ENCODE data around the gene PAX2.

The PAX2 gene

DNA sequence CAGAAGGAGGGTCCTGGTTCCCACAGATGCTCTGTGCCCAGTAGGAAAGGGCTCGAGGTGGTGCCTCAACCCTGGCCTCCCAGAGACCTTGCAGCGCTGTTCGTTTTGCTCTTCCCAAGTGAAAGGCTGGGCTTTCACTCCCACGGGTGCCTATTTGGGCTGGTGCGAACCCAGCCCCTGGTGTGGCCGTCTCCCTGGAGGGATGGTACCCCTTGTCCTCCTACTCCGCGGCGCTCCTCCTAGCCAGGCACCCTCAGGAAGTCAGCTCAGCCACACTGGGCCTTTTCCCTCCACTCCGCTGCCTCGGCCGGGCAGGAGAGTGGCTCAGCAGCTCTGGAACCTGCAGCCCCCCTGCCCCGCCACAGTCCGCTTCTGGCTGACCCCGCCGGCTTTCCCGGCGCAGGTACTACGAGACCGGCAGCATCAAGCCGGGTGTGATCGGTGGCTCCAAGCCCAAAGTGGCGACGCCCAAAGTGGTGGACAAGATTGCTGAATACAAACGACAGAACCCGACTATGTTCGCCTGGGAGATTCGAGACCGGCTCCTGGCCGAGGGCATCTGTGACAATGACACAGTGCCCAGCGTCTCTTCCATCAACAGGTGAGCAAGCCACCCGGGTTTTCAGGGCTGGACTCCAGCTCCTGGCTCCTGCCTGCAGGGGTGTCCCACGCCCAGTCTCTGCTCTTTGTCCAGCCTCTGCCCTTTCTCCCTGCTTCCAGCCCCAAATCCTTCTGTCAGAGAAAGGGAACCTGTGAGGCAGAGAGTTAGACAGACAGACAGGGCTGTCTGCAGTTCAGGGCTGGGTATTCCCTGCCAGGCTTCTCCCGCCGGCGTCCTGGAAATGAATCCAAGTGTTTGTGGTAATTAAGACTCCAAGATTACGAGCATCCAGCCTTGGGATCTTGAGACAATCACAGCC, 5.2 kb downstream of the PAX2 start:
- H3K27me3 Mint-ChIP-seq (ENCODE audit: low read depth) = peaks cover 91% of the 10 kb centered on the region
- no peaks in the 10 kb centered on the region for H3K9me3 Mint-ChIP-seq
- peaks cover 9% of the 10 kb centered on the region for H3K4me1 Mint-ChIP-seq (ENCODE audit: low read depth)
- no peak overlapping the region for H3K4me3 Mint-ChIP-seq
- H3K27ac Mint-ChIP-seq = no peak overlapping the region
- H3K36me3 Mint-ChIP-seq (ENCODE audit: low read depth) = peaks cover 8% of the 10 kb centered on the region

GRCh38 chr10:100751211-100751933, 6.0 kb downstream of the PAX2 start:
- Mint-ChIP-seq H3K4me1 (ENCODE audit: low read depth) (peaks cover 7% of the 10 kb centered on the region), H3K27ac (no peak overlapping the region), H3K27me3 (ENCODE audit: low read depth) (peaks cover 94% of the 10 kb centered on the region), H3K4me3 (no peak overlapping the region), H3K36me3 (ENCODE audit: low read depth) (peaks cover 6% of the 10 kb centered on the region), H3K9me3 (no peaks in the 10 kb centered on the region)

DNA sequence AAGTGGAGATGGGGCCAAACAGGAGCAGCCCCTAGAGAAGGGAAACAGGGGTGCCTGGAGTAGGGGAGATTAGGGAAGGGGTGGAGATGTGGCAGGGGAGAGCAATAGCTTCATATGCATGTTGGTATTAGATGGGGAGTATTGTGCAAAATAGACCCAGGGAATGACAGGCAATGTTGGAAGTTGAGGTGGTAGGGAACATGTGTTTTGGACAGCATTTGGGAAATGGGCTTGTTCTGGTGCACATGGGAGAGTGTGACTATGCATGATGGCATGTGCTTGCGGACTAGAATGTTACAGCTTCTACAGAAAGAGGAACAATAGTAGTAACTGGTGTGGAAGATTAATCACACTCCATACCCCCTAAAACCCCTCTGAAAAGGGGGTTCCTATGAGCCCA, 10.4 kb downstream of the PAX2 start:
- no peaks in the 10 kb centered on the region for H3K9me3 Mint-ChIP-seq
- H3K27ac Mint-ChIP-seq = no peak overlapping the region
- no peak overlapping the region for H3K4me3 Mint-ChIP-seq
- H3K27me3 Mint-ChIP-seq (ENCODE audit: low read depth) = peaks cover 94% of the 10 kb centered on the region
- H3K4me1 Mint-ChIP-seq (ENCODE audit: low read depth) = no peaks in the 10 kb centered on the region
- no peaks in the 10 kb centered on the region for H3K36me3 Mint-ChIP-seq (ENCODE audit: low read depth)

DNA sequence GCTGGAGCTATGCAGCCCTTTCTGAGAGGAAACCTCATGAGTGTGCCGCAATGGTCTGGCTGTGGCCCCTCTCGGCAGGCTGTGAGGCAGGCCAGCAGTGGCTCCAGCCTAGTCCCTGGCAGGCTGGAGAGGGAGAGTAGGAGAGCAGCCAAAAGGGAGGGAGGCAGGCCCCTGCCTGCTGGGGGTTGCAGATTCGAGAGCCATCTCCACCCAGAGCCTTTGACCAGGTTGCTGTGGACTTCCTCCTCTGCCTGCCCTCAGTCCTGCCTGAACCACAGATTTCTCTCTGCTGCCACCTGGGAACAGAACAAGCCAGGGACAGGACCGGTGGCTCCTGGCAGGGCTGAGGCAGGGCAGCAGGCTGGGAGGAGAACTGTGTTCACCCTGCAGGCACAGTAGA, 13.9 kb downstream of the PAX2 start:
- Mint-ChIP-seq H3K4me3 (no peak overlapping the region), H3K27ac (no peak overlapping the region), H3K27me3 (ENCODE audit: low read depth) (peaks cover 79% of the 10 kb centered on the region), H3K4me1 (ENCODE audit: low read depth) (no peaks in the 10 kb centered on the region), H3K9me3 (no peaks in the 10 kb centered on the region), H3K36me3 (ENCODE audit: low read depth) (no peaks in the 10 kb centered on the region)

DNA sequence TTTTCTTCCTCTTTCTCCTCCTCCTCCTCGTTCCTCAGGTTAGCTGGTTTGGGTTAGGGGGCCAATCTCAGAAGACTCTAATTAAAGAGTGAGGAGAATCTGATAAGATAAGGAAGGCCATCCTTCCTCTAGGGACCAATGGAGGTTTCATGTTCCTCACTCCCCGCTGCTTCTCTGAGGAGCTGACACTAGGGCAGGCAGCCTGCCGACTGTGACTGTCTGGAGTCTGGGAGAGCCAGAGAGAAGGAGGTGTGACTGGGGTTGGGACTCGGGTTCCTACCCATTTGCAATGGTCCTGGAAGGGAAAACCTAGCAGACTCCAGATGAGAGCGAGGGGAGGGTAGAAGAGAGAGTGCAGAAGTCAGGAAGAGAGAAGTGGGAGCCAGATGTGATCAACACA, 15.3 kb downstream of the PAX2 start:
- H3K4me1 Mint-ChIP-seq (ENCODE audit: low read depth) = no peaks in the 10 kb centered on the region
- no peaks in the 10 kb centered on the region for H3K36me3 Mint-ChIP-seq (ENCODE audit: low read depth)
- no peaks in the 10 kb centered on the region for H3K9me3 Mint-ChIP-seq
- H3K27me3 Mint-ChIP-seq (ENCODE audit: low read depth) = peaks cover 76% of the 10 kb centered on the region
- H3K4me3 Mint-ChIP-seq = no peak overlapping the region
- no peak overlapping the region for H3K27ac Mint-ChIP-seq

DNA sequence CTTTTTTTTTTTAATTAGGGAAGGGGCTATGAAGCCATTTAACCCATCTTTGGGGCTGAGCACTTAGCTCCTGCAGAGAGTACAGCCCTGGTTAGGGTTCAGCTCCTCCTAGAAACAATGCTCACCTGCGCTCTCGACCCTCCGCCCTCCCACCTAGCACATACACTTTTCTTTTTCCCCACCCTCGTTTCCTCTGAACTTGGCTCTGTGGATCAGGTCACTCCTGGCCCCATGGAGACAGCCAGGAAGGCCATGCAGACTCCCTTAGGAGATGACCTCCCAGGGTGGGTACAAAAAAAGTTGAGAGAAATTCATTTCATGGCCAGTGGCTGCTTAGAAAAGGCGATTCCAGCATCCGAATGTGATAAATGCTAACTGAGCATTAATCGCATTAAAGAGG, 15.8 kb downstream of the PAX2 start:
- no peaks in the 10 kb centered on the region for H3K36me3 Mint-ChIP-seq (ENCODE audit: low read depth)
- no peaks in the 10 kb centered on the region for H3K9me3 Mint-ChIP-seq
- no peak overlapping the region for H3K4me3 Mint-ChIP-seq
- peaks cover 76% of the 10 kb centered on the region for H3K27me3 Mint-ChIP-seq (ENCODE audit: low read depth)
- no peaks in the 10 kb centered on the region for H3K4me1 Mint-ChIP-seq (ENCODE audit: low read depth)
- no peak overlapping the region for H3K27ac Mint-ChIP-seq

DNA sequence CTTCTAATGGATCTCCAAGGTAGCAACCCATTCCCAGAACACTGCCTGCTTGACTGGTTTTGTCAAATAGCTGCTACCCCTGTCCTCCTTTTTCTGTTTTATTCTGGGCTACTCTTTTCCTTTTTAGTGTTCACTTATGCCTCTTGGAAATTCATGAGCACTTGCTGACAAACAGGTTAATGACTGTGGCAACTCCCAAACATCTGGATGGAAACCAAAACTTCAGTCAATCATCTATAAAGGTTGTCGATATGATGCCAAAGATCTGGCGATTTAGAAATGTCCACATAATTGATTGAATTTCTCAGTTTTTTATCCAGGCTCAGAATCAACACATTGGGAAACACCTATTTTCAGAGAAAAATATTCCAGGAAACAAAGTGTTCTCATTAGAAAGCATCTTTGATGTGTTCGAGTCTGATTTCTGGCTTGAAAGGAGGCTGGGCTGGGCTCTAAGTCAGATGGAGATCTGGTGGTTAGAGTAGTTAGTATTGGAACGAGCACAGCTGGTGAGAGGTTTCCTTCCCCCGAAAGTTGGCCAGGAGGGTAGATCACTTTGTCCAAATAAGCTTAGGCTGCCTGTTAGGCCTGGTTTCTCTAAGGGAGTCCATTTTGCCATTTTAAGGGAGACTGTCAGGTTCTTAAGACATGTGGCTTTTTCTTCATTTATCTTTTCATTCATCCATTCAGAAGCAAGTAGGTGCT, 17.8 kb downstream of the PAX2 start:
- Mint-ChIP-seq H3K27me3 (ENCODE audit: low read depth) (peaks cover 80% of the 10 kb centered on the region), H3K36me3 (ENCODE audit: low read depth) (no peaks in the 10 kb centered on the region), H3K27ac (no peak overlapping the region), H3K4me3 (no peak overlapping the region), H3K9me3 (no peaks in the 10 kb centered on the region), H3K4me1 (ENCODE audit: low read depth) (no peaks in the 10 kb centered on the region)

DNA sequence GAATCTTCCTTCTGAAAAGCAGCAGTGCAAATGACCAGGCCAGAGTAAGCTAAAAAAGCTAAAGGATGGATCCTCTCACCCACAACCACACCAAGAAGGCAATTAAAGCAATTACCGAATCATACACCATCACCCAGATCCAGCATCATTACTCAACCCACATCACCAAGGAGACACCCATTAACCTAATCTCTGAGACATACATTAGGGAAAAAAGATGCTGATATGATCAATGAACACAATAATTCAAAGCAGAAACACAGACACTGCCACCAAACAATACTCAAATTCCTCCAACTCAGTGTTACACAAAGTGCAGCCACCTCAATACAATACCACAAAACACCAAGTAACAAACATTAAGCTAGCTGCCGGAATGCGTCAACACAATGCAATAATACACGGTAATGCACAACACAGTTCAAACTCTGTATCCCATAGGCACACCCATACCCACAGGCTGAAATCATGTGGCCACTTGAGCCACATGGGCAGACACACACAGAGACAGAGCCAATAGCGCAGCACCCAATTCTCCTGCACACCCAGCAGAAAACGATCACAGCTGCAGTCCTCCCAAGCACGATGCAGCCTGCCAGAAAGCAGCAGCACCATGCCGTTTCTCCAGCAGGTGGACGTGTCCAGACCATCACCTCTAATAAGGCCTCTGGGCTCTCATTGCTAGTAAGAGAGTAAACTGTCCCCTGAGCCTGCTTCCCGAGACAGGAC, 21.5 kb downstream of the PAX2 start:
- H3K27ac Mint-ChIP-seq = no peak overlapping the region
- no peaks in the 10 kb centered on the region for H3K36me3 Mint-ChIP-seq (ENCODE audit: low read depth)
- H3K4me3 Mint-ChIP-seq = no peak overlapping the region
- no peaks in the 10 kb centered on the region for H3K4me1 Mint-ChIP-seq (ENCODE audit: low read depth)
- peaks cover 59% of the 10 kb centered on the region for H3K27me3 Mint-ChIP-seq (ENCODE audit: low read depth)
- no peaks in the 10 kb centered on the region for H3K9me3 Mint-ChIP-seq

DNA sequence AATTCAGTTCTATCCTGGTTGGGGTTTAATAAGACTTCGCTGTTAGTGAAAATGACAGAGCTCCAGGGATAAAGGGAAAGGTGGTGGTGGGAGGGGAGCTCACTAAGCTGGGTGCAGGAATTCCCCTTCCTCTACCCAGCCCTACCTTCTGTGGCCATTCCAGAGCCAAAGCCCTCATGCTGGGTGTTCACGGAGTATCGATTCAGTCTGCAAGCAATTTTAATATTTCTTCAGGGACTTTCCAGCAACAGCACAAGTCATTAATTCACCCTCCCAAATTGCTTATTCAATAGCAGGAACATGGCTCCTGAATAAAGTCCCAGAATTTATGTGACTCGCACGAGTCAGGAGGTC, 22.0 kb downstream of the PAX2 start:
- no peak overlapping the region for H3K27ac Mint-ChIP-seq
- peaks cover 53% of the 10 kb centered on the region for H3K27me3 Mint-ChIP-seq (ENCODE audit: low read depth)
- no peak overlapping the region for H3K4me3 Mint-ChIP-seq
- H3K4me1 Mint-ChIP-seq (ENCODE audit: low read depth) = no peaks in the 10 kb centered on the region
- H3K9me3 Mint-ChIP-seq = no peaks in the 10 kb centered on the region
- H3K36me3 Mint-ChIP-seq (ENCODE audit: low read depth) = no peaks in the 10 kb centered on the region

DNA sequence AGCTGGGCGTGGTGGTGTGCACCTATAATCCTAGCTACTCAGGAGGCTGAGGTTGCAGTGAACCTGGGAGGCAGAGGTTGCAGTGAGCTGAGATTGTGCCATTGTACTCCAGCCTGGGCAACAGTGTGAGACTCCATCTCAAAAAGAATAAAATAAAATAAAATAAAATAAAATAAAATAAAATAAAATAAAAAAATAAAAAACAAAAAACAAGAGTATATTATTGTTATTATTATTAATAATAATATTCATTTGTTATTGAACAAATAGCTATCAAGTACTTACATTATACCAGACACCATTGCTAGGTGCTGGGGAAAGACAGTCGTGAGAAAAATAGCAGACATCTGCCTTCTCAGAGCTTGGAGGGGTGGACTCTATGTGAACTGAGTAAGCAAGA, 24.1 kb downstream of the PAX2 start:
- H3K27me3 Mint-ChIP-seq (ENCODE audit: low read depth) = peaks cover 48% of the 10 kb centered on the region
- no peak overlapping the region for H3K27ac Mint-ChIP-seq
- no peaks in the 10 kb centered on the region for H3K9me3 Mint-ChIP-seq
- no peaks in the 10 kb centered on the region for H3K36me3 Mint-ChIP-seq (ENCODE audit: low read depth)
- no peaks in the 10 kb centered on the region for H3K4me1 Mint-ChIP-seq (ENCODE audit: low read depth)
- no peak overlapping the region for H3K4me3 Mint-ChIP-seq

- Mint-ChIP-seq H3K9me3 (no peaks in the 10 kb centered on the region), H3K27ac (no peak overlapping the region), H3K4me1 (ENCODE audit: low read depth) (no peaks in the 10 kb centered on the region), H3K27me3 (ENCODE audit: low read depth) (peaks cover 32% of the 10 kb centered on the region), H3K4me3 (no peak overlapping the region), H3K36me3 (ENCODE audit: low read depth) (no peaks in the 10 kb centered on the region)
These were observed 28.3 kb downstream of the PAX2 start for GRCh38 chr10:100773646-100774045.

DNA sequence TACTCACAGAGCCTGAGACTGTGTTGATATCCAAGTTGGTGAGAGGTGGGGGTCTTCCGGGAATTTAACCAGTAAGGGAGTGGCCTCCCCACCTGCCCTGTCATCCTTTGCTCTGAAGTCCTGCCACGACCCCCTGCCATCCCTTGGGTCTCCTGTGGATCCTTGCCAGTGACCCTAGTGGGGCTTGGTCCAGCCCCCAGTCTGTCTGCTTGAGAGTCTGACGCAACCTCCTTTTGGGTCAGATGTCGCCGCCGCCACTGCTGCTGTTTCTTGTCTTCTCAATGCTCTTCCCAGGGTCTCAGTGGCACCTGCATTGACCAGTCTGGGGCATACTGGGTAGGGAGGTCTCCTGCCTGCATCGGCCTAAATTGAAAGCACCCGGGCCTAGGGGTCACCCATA, 28.8 kb downstream of the PAX2 start:
- peaks cover 32% of the 10 kb centered on the region for H3K27me3 Mint-ChIP-seq (ENCODE audit: low read depth)

DNA sequence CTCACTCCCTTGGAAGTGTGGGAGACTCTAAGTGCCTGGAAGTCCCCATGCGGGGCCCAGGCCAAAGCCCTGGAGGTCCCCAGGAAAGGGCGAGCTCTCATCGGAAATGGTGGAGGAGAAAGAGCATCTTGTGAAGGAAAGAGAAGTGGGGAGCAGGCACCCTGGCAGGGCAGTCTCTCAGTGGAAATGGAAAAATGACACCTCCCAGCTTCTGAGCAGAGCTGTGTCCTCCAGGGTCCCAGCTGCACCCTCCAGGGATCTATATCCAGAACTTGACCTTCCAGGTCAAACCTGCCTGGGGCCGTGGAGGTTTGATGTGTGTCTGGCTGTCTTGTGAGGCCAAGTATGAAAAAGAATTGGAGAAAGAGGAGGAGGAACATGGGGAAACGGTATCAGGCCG, 29.5 kb downstream of the PAX2 start:
- no peaks in the 10 kb centered on the region for H3K4me1 Mint-ChIP-seq (ENCODE audit: low read depth)
- no peaks in the 10 kb centered on the region for H3K9me3 Mint-ChIP-seq
- no peak overlapping the region for H3K4me3 Mint-ChIP-seq
- peaks cover 32% of the 10 kb centered on the region for H3K27me3 Mint-ChIP-seq (ENCODE audit: low read depth)
- H3K36me3 Mint-ChIP-seq (ENCODE audit: low read depth) = no peaks in the 10 kb centered on the region
- no peak overlapping the region for H3K27ac Mint-ChIP-seq

More for the DNA sequence above, 28.8 kb downstream of the PAX2 start:
- no peak overlapping the region for H3K27ac Mint-ChIP-seq
- no peaks in the 10 kb centered on the region for H3K4me1 Mint-ChIP-seq (ENCODE audit: low read depth)
- no peak overlapping the region for H3K4me3 Mint-ChIP-seq
- H3K9me3 Mint-ChIP-seq = no peaks in the 10 kb centered on the region
- no peaks in the 10 kb centered on the region for H3K36me3 Mint-ChIP-seq (ENCODE audit: low read depth)

DNA sequence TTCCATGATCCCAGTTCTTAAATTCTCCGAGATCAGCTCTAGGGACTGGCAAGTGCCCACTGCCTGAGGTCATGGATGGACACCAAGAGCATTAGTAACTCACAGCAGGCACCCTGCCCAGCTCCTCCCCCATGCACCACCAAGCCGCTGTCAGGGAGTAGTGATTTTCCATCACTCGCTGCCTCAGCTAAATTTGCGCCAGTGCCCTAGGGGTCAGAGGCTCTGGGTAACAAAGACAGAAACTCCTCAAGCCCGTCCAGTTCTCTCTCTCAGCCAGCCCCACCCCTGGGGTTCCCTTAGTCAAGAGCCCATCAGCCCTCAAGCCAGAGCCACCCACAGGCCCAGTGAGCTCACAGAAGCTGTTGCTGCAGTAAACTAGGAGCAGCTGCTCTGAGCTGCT, 30.0 kb downstream of the PAX2 start:
- Mint-ChIP-seq H3K27me3 (ENCODE audit: low read depth) (peaks cover 32% of the 10 kb centered on the region), H3K27ac (no peak overlapping the region), H3K4me1 (ENCODE audit: low read depth) (no peaks in the 10 kb centered on the region), H3K4me3 (no peak overlapping the region), H3K9me3 (no peaks in the 10 kb centered on the region), H3K36me3 (ENCODE audit: low read depth) (no peaks in the 10 kb centered on the region)
